NCI-H510A treated with DMSO at 0.1 percent for 48 hours (cell line): ENCODE results near the gene PAX7.
A peak's percentile ranks its signal among the peaks of the same experiment; 100 is the strongest.

Source experiments
- DNase-seq: peaks from one replicate; lab custom pipeline; 2025; lab: John Stamatoyannopoulos, UW

PAX7 gene

DNA sequence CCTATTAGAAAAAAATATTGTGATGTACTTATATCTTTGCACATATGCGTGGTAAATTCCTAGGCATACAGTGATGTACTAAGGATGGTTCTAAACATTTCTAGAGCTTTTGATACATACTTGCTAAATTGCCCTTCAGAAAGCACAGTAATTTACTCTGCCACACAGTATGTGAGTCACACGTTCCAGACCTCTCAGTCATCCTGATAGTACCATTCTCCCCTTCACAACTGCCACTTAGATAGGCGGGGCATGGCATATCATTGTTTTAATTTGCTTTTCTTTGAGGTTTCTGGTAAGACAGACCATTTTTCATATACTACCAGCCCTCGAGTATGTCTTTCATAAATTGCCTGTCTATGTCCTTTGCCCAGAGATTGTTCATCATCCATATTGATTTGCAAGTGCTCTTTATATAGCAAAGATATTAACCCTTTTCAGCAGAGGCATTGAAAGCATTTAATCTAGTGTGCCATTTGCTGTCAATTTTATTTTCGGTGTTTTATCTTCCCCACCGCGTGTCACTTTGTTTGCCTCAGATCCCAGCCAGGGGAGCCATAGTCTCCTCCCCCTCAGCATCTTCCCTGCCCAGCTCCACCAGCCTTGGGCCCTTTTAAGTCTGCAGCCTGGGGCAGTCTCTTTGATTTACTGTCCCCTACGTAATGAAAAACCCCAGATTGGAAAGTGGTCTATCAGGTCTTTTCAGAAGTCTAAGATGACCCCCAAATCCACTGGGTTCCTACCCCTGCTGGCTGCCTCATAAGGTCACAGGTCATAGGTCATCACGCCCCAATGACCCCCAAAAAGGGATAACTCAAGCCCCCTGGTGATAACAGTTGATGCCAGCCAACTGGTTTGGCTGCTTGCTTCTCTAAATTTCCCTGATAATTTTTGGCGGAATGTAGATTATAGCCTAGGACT is 11.8 kb upstream of the PAX7 start:
- DNase-seq: no peak

DNA sequence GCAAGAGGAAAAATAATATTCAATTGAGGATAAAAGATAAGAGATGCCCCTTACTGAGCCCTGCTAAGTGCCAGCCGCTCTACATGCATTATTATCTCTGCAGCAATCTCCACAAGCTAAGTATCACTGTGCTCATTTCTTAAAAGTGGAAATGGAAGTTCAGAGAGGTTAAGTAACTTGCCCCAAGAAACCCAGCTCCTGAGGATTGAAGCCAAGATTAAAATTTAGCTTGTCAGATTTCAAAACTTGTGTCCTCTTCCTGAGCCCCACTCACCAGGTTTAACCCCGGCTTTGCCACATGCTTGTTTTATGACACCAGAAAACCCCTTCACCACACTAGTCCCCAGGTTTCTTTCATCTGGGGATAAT is 11.2 kb upstream of the PAX7 start:
- DNase-seq: no peak

DNA sequence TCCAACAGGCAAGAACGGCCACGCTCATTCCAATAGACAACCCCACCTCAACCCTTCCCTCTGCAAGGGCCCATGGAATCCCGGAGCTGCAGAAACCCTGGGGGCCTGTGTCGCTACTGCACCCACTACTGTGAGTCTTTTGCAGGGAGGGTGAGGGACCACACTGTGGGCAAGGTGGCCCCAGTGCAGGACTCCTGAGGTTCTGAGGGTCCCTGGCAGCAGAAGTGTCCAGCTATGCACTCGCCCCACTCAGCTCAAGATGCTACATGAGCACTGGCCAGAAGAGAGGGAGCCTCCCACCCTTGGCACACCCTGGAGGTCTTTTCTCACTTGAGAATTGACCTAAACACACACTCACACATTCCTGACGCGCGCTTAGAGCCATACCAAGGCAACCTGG is 2.1 kb upstream of the PAX7 start:
- no peak for DNase-seq

DNA sequence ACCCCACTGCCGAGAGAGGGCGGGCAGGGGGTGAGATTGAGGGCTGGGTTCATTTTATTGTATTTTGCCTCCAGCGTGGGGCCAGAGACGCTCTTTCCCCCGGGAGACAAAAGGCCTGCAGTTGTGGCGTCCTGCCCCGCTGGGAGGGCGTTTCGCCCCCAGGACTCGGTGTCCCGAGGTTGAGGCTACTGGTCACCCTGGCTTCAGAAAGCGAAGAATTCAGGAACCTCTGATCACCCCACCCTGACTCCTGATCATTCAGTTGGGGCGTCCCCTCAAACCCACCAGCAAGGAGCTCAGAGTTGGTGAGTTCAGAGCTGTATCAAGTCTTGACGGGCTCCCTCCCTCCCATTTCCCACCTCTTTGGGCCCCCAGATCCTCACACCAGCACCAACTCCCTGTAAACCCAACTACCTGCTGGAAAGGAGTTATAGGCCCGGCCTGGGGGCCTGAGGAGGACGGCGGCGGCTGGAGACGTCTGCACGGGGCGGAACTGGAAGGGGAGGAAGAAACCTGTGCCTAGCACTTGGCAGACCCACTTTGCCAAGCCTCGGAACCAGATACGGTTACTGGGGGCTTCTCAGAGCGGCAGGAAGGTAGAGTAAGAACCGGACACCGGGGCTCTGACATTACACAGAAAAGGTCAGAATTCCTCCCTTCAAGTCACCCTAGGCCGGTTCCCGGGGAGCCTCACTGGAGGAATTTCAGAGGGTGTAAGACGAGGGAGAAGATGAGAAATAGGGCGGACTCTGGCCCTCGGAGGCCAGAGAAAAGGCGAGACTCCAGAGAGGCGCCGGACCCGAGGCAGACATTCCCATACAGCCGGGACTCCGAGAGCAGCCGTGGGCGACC is 761 bp upstream of the PAX7 start:
- no peak for DNase-seq

DNA sequence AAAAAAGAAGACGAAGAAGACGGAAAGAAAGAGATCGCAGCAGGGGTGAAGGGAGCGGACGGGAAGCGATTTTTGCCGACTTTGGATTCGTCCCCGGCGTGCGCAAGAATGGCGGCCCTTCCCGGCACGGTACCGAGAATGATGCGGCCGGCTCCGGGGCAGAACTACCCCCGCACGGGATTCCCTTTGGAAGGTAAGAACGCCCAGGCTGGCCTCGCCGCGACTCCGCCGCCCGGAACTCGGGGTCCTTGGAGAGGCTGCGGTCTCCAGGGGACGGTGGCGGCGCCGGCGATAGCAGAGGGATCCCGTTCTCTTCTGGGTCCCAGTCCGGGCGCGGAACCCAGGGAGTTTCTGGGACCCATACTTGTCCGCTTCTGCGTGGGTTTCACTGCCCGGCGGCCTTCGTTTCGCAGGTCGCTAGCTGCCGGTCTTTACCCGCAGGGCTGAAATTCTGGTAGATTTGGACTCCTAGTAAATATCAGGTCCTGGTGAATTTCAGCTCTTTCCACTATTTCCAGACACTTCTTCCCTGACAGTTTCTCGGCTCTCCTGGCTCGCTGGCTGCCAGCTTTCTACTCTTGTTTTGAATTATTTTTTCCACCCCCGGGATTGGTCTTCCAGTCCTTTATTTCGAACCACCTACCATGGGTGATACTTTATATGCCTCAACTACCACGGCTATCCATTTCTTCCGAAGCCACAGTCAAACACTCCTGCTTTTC is 1.0 kb downstream of the PAX7 start:
- no peak for DNase-seq

DNA sequence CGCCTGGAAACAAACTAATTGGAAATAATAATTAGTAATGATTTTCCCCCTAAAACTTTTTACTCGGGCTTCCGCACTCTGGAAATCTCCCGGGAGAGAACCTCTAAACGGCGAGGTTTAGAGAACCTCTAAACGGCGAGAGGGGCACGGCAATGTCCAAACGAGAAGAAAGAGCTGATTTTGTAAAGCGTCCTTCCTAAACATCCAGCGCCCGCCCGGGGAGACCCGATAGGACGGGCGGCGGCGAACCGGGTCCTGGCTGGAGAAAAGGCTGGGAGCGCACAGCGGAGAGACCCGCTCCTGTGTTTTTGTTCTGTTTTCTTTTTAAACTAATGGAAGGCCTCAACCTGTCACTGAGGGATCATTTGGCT is 1.6 kb downstream of the PAX7 start:
- no peak for DNase-seq

DNA sequence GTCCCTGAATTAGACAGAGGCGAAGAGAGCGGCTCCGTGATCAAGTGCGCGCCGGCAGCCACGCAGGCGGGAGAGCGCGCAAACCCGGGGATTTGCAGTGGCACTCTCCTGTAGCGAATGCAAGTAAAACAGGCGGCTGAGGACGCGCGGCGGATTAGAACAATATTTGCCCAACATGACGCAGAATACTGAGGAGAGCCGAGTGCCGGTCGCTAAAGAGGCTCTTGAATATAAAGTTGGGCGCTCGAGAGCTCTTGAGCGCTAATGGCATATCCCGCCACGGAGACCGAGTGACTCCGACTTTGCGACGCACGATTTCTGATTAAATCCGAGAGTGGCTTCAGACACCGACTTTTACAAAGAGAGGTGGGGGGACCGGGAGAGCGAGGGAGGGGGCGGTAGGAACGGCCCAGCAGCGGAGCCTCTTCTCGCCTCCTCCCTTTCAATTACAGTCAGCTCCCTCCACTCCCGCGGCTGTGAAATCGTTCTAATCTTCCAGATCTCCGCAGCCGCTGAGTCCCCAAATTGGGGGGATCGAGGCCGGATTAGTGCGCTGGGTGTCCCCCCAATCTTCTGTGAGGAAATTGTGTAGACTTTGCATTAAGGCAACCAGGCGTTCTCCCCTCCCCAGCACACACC is 2.3 kb downstream of the PAX7 start:
- peak; percentile 67 for DNase-seq

DNA sequence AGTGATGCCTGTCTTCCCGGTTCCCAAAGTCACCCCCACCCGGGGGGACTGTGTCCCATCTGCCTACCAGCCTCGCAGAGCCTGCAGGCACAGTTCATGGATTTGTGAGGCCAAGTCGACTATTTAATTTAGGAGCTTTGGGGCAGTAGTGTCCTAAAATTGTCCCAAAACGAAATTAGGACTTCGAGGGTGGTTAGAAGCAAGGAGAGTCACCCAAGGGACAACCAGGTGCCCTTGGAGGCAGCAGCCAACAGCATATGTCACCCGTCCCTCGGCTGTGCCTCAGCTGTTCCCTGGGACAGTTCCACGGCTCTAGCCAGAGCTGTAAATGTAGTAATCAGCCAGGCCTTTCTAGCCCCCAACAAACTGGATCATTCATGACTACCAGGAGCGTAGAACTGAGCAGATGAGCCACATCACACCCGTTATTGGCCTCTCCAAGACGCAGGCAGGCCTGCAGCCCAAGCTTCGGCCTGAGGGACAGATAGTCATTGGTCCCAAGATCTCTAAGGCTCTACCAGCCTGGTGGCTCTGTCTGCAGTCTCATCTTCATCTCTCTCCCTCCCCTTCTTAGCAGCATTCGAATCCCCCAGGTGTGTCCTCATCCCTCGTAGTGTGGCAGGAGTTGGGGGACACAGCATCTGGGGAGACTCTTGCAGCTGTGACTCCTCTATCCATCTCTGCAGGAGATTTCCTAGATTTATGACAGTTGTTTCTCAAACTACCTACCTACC is 2.9 kb downstream of the PAX7 start:
- DNase-seq: no peak

DNA sequence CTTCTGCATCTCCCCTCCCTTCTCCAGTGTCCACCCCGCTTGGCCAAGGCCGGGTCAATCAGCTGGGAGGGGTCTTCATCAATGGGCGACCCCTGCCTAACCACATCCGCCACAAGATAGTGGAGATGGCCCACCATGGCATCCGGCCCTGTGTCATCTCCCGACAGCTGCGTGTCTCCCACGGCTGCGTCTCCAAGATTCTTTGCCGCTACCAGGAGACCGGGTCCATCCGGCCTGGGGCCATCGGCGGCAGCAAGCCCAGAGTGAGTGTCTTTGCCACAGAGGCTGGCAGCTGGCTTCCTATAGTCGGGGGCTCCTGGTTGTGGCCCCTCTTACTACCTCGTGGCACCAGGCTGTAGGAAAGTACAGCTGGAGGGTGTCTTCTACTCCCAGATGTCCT is 3.6 kb downstream of the PAX7 start:
- no peak for DNase-seq

DNA sequence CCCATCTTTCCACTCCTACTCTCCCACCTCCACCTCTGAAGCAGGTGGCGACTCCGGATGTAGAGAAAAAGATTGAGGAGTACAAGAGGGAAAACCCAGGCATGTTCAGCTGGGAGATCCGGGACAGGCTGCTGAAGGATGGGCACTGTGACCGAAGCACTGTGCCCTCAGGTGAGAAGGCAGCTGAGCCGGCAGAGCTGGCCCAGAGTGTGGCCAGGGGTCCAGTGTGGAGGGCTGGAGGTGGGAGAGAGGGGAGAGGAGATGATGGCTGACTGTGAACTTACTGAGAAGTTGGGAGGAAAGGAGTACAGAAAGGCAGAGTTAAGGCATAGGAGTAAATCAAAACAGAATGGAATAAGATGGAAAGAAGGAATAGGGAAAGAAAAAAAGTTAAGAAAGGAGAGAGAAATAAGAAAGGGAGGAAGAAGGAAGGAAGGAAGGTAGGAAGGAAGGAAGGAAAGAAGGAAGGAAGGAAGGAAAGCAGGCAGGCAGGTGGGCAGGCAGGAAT is 4.5 kb downstream of the PAX7 start:
- no peak for DNase-seq

DNA sequence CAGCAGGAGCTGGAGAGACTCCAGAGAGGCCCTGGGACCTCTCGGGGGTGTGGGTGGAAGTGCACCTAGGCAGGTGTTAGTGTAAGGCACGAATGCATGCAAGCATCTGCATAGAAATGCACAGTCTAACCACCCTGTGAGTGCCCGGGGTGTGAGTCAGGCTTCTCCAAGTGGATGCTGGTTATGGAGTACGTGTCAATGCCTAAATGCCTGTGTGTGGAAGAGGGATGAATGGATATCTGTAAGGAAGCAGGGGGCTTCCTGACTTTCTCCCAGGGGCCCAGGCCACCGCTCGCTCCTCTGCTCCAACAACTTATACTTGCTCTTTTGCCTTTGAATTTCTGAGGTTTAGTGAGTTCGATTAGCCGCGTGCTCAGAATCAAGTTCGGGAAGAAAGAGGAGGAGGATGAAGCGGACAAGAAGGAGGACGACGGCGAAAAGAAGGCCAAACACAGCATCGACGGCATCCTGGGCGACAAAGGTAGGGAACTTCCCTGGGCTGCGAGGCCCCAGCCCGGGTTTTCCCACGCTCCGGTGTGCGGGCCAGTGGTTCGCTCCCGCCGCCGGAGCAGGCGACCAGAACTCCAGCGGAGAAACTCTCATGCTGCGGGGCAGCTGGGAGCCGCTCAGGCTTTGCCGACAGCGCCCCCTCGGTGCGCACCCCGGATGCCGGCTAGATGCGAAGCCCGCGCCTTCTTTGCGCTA is 5.4 kb downstream of the PAX7 start:
- no peak for DNase-seq

DNA sequence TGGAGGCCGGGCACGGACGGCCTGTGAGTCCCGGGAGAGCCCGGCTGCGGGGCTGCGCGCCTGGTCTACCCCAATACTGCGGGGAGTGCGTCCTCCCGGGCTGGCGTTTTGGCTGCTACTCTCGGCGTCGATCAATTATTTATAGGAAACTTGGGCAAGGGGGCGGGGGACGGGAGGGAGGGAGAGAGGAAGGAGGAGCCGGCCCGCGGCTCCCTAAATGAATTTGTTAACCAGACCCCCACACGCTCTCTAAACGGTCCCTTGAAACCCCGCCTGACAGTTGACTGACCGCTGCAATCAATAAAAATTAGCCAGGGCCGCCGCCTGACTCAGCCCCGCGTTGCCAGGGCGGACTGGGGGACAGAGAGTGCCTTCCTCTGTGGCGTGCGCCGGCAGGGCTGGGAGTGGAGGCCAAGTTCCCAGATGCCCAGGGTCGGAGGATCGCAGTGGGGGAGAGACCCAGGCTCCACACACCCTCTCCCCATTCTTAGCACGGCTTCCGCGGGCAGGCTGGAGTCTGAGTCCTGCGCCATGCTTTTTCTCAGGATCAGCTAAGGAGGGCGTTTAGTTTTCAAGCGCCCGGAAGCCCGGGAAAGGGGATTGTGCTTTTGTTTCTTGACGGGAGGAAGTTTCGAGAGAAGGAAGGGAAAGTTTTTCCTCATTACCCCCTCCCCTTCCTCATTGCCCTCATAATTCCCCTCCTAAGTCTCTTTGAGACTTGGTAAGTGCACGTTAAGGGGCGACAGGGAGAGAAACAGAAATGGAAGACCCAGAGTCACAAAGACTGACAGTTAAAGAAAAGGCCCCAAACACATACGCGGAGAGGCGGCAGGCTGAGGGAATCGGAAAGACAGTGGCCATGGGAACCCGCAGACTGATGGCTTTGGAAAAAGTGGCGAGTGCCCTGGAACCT is 6.2 kb downstream of the PAX7 start:
- no peak for DNase-seq

DNA sequence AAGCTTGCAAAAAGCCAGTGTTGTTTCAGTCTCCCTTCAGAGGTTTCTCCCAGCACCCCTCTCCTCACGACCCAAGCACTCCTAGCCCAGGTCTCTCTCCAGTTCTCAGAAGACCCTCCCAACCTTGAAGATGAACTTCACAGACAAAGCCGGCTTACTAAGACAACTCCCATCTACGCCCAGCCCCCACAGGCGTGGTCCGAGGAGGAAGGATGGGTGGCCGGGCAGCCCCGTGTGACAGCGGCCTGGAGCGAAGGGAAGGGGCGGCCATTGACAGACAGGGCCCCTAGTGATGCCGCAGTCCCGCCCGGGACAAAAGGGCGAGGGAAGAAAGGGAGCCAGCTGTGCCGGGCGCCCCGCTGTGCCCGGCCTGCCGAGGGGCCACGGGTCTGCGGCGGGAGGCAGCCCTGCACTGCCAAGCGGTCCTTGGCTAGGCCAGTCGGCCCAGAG is 6.9 kb downstream of the PAX7 start:
- DNase-seq: no peak

DNA sequence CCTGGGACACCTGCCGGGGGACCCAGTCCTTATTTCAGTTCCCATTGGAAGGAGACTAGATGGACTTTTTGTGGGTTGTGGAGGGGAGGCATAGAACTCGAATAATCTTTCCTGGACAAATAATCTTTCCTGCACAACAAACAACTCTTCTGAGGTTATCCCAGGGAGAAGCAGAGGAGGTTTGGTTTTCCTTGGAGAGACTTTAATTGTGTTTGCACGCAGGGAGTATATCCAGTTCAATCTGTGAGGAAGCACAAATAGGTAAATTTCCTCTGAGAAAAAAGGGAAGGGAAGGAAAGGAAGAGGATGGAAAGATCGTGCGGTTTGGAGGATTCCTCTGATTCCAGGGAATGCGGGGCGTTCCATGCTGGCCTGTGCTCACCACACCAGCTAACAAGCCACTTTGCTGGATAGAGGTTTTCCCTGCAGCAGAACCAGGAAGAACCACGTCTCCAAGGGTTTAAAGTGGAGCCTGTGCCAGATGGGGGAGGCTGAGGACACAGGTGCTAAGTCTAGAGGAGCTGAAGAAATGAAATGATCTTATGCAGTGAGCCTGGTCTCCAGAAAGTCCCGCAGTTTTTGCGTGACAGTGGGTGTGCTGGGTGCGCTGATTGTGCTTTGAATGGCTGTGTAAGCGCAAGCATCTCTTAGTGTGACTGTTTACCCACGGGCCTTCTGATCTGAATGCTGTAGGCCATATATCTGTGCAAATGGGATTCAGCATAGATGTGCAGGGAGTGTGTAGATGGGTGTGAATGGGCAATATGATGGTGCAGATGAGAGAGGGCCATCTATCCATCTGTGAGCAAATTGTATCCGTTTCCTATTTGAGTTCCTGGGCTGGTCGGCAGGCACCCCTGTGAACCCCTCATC is 7.6 kb downstream of the PAX7 start:
- no peak for DNase-seq

DNA sequence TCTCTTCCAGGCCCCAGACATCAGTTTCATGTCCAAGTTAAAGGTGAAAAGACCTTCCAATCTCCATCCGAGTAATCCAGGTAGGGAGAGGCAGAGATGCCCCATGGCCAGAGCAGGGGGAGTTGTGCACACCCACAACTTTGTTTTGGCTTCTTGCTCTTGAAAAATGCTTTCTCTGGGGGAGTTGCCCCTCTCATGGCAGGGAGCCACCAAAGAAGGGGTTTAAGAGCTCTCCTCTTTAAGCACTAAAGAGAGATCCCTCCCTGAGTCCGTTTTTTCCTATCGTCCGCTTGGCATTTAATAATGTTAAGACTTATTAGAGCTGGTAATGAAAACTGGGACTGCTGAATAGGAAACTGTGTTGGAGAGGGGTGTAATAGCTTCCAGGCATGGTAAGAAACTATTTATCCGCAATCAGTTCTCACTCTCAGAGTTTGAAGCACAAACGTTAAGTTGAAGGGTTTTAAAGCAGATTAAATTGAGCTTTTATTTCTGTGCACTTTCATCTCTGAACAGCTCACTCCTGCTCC is 8.3 kb downstream of the PAX7 start:
- no peak for DNase-seq

DNA sequence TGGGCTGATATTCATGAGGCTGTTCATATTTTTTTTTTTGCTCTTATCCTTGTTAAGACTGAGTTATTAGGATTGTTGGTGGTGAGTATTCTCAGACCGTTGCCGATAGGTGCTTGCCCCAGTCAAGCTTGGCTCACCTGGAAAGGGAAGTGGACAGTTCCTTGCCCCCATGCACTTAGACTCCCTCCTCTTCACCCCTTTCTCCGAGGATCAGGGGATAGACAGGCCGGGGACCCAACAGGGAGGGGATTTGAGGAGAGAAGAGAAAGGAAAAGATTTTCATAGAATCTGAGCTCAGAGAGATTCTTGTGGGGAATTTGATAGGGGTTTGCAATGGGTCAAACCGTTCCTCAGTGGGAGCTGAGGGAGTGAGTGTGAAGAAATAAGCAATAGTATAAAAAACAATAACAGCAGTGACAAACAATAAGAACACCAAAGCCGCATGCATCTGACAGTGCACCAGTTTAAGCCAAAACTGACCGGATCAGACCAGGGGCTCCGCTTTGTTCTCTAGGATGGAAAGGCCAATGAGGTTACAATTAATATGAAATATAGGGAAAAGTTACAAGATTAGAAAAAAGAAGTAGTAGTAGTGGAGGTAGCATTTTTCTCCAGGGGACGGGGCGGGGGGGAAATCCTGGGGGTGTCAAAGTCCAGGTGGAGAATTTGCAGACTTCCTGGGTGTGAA is 8.9 kb downstream of the PAX7 start:
- DNase-seq: no peak

DNA sequence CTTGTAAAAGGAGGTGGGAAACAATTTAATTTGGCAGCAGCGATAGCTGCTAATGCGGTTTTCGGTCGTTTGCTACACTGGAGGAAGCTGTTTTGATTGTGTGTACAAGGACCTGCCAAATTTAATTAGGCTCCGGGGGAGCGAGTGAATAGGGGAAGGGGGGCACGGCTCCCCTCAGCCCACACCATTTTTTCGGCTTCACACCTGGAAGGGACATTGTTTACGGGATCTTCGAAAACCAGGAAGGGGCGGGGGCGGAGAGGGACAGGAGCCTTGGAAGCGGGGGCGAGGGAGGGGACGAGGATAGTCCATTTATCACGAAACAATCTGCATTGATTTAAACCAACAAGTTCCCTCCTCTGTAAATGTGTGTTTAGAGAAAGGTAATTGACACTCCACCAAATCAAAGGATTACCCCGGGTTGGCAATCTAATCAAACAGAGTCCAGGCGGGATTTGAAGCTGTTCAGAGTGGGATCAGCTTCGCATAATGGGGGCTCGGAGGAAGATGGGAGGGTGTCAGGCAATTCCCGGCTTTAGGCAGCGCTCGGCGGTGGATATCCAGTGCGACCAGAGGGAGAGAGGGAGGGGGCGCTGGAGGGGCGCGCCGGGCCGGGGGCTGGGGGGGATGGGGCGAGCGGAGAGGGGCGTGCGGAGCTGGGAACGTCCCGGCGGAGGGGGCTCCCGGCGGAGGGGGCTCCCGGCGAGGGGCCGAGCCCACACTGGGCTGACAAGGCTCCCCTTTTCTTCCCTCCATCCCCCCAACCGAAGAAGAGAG is 9.8 kb downstream of the PAX7 start:
- DNase-seq: no peak
